Brain microvascular endothelial cell (primary cell): Measurements from ENCODE around the gene PPFIA4.

ENCODE experiments used
- DNase-seq: peaks from one replicate; pipeline ENCODE4 v3.0.0-alpha.2; 2020
- H3K27ac ChIP-seq: fragments of 250-450 bp; sonication (Bioruptor Pico); 2 replicates; pipeline ENCODE4 v1.5.1; 2020; ENCODE audit warnings: mild to moderate bottlenecking, moderate library complexity
- H3K27me3 ChIP-seq: fragments of 250-450 bp; sonication (Bioruptor Pico); replicated peaks from 2 replicates; pipeline ENCODE4 v1.5.1; 2020; ENCODE audit warnings: mild to moderate bottlenecking
- H3K36me3 ChIP-seq: fragments of 250-450 bp; sonication (Bioruptor Pico); replicated peaks from 2 replicates; pipeline ENCODE4 v1.5.1; 2020; ENCODE audit warnings: mild to moderate bottlenecking
- H3K4me3 ChIP-seq: 2 replicates; pipeline ENCODE4 v1.5.1; 2011; ENCODE audit warnings: low read depth, mild to moderate bottlenecking, control low read depth, low read length, moderate library complexity
- in situ Hi-C: cut with HindIII; loops from 2 replicates; pipeline ENCODE4 v1.10.0; 2017; ENCODE audit warnings: low sequenced_read_pairs, low pct_ligation_motif_present
- TF ChIP-seq, protein P1 (sequence below): IDR thresholded peaks from 2 replicates; pipeline ENCODE4 v1.5.1; 2011; ENCODE audit warnings: low read depth, mild to moderate bottlenecking, moderate library complexity, low read length, control low read depth, inconsistent platforms; ENCODE audit errors: missing control alignments

PPFIA4 gene

GRCh38 chr1:203089651-203090045 lies 63.4 kb downstream of the PPFIA4 start:
- Histone ChIP-seq H3K27me3 (no peaks in the 10 kb centered on the region), H3K36me3 (no peaks in the 10 kb centered on the region), H3K27ac (no peak overlapping the region), H3K4me3 (no peak overlapping the region)
- TF ChIP-seq, protein P1, sequence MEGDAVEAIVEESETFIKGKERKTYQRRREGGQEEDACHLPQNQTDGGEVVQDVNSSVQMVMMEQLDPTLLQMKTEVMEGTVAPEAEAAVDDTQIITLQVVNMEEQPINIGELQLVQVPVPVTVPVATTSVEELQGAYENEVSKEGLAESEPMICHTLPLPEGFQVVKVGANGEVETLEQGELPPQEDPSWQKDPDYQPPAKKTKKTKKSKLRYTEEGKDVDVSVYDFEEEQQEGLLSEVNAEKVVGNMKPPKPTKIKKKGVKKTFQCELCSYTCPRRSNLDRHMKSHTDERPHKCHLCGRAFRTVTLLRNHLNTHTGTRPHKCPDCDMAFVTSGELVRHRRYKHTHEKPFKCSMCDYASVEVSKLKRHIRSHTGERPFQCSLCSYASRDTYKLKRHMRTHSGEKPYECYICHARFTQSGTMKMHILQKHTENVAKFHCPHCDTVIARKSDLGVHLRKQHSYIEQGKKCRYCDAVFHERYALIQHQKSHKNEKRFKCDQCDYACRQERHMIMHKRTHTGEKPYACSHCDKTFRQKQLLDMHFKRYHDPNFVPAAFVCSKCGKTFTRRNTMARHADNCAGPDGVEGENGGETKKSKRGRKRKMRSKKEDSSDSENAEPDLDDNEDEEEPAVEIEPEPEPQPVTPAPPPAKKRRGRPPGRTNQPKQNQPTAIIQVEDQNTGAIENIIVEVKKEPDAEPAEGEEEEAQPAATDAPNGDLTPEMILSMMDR: no peak
- in situ Hi-C loops: no loop called here
- DNase-seq: no peak

DNA sequence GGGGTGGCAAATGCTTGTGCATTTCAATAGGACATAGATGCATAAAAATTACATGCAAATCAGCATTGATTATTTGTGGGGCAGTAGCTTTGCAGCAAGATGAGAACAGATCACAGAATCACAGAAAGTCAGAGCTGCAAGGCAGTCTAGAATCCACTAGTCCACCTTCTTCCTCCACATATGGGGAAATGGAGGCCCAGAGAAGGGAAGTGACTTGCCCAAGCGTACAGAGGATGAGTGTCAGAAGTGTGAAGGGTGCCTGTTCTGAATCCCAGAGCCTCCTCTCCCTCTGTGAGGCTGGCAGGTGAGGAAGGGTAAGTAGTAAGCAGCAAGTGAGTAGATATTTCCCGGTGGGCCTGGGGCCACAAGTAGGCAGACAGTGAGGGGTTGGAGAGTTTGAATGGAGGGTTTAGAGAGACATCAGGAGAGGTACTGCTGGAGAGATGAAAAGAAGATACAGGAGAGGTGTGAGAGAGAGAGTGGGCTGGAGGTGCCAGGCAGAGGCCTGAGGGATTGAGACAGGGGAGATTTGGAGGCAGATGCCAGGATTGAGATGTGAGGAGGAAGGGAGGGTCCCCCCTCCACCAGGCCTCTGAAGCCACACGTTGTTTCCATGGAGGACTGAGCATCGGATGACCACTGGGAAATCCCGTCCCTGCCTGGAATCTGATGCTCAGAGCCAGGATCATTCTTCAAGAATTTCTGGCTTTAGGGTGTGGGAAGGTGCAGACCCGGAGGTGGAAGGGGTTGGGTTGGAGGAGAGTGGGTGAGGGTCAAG lies 64.3 kb downstream of the PPFIA4 start:
- in situ Hi-C loops: no loop called here
- DNase-seq: no peak
- H3K27me3 ChIP-seq: no peaks in the 10 kb centered on the region
- TF ChIP-seq, protein P1: no peak
- H3K27ac ChIP-seq: no peak overlapping the region
- H3K36me3 ChIP-seq: no peaks in the 10 kb centered on the region
- H3K4me3 ChIP-seq: no peak overlapping the region

DNA sequence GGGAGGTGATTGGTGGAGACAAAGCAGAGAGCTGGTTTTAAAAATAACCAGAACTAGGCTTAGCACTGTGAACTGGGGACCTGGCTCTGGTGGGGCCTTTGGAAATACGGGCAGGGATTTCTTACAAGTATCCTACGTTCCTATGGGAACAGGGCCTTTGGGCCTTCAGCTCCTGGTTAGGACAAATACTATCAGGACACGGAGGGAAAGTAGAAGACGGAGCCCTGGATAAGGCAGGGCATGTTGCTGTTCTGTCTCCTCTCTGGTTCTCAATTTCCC lies 64.8 kb downstream of the PPFIA4 start:
- Histone ChIP-seq H3K36me3 (no peaks in the 10 kb centered on the region), H3K27ac (no peak overlapping the region), H3K4me3 (no peak overlapping the region), H3K27me3 (no peaks in the 10 kb centered on the region)
- no peak for DNase-seq
- in situ Hi-C loops: no loop called here
- TF ChIP-seq, protein P1: no peak

GRCh38 chr1:203091761-203092330 lies 65.6 kb downstream of the PPFIA4 start:
- Histone ChIP-seq H3K4me3 (no peak overlapping the region), H3K27me3 (no peaks in the 10 kb centered on the region), H3K27ac (no peak overlapping the region), H3K36me3 (no peaks in the 10 kb centered on the region)
- no peak for DNase-seq
- TF ChIP-seq, protein P1: no peak
- in situ Hi-C loops: no loop called here

- no peak overlapping the region for H3K27ac ChIP-seq
- no peak for DNase-seq
- no peaks in the 10 kb centered on the region for H3K36me3 ChIP-seq
- in situ Hi-C loops: no loop called here
- no peaks in the 10 kb centered on the region for H3K27me3 ChIP-seq
- H3K4me3 ChIP-seq: no peak overlapping the region
- TF ChIP-seq, protein P1: no peak
Measured at GRCh38 chr1:203093754-203094410, 67.6 kb downstream of the PPFIA4 start.
